Hematopoietic multipotent progenitor cell treated with erythropoietin and hydrocortisone succinate and interleukin-3 and kit ligand, for 4 days (in vitro differentiated cells): ENCODE measurements around the gene TOM1L2.

ENCODE experiments used
- DNase-seq: peaks from one replicate; pipeline ENCODE4 v3.0.0-alpha.2; 2015

Gene TOM1L2

DNA sequence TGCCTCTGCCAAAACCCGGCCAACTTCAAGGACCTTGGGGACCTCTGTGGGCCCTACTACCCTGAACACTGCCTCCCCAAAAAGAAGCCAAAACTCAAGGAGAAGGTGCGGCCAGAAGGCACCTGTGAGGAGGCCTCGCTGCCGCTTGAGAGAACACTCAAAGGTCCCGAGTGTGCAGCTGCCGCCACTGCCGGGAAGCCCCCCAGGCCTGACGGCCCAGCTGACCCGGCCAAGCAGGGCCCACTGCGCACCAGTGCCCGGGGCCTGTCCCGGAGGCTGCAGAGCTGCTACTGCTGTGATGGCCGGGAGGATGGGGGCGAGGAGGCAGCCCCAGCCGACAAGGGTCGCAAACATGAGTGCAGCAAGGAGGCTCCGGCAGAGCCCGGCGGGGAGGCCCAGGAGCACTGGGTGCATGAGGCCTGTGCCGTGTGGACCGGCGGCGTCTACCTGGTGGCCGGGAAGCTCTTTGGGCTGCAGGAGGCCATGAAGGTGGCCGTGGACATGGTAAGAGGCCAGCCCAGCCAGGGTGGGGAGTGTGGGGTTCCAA, 174.1 kb downstream of the TOM1L2 start:
- no peak for DNase-seq

DNA sequence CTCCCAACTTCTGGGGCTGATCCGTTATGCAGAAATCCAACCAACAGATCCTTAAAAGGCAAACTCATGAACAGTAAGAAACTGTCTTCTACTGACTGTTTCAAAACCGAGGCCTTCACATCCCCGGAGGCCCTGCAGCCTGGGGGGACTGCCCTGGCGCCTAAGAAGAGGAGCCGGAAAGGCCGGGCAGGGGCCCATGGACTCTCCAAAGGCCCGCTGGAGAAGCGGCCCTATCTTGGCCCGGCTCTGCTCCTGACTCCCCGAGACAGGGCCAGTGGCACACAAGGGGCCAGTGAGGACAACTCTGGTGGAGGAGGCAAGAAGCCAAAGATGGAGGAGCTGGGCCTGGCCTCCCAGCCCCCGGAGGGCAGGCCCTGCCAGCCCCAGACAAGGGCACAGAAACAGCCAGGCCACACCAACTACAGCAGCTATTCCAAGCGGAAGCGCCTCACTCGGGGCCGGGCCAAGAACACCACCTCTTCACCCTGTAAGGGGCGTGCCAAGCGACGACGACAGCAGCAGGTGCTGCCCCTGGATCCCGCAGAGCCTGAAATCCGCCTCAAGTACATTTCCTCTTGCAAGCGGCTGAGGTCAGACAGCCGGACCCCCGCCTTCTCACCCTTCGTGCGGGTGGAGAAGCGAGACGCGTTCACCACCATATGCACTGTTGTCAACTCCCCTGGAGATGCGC, 174.9 kb downstream of the TOM1L2 start:
- no peak for DNase-seq

DNA sequence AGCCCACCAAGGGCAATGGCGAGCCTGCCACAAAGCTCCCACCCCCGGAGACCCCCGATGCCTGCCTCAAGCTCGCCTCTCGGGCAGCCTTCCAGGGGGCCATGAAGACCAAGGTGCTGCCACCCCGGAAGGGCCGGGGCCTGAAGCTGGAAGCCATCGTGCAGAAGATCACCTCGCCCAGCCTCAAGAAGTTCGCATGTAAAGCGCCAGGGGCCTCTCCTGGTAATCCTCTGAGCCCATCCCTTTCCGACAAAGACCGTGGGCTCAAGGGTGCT, 175.5 kb downstream of the TOM1L2 start:
- no peak for DNase-seq

DNA sequence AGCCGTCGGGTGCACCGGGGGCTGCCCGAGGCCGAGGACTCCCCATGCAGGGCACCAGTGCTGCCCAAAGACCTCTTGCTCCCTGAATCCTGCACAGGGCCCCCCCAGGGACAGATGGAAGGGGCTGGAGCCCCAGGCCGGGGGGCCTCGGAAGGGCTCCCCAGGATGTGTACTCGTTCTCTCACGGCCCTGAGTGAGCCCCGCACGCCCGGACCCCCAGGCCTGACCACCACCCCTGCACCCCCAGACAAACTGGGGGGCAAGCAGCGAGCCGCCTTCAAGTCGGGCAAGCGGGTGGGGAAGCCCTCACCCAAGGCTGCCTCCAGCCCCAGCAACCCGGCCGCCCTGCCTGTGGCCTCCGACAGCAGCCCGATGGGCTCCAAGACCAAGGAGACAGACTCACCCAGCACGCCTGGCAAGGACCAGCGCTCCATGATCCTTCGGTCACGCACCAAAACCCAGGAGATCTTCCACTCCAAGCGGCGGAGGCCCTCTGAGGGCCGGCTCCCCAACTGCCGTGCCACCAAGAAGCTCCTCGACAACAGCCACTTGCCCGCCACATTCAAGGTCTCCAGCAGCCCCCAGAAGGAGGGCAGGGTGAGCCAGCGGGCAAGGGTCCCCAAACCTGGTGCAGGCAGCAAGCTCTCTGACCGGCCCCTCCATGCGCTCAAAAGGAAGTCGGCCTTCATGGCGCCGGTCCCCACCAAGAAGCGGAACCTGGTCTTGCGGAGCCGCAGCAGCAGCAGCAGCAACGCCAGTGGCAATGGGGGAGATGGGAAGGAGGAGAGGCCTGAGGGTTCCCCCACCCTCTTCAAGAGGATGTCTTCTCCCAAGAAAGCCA, 176.0 kb downstream of the TOM1L2 start:
- no peak for DNase-seq

DNA sequence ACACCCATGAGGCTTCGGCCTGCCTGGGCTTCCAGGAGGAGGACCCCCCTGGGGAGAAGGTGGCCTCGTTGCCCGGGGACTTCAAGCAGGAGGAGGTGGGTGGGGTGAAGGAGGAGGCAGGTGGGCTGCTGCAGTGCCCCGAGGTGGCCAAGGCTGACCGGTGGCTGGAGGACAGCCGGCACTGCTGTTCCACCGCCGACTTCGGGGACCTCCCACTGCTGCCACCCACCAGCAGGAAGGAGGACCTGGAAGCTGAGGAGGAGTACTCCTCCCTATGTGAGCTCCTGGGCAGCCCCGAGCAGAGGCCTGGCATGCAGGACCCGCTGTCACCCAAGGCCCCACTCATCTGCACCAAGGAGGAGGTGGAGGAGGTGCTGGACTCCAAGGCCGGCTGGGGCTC, 176.9 kb downstream of the TOM1L2 start:
- no peak for DNase-seq

DNA sequence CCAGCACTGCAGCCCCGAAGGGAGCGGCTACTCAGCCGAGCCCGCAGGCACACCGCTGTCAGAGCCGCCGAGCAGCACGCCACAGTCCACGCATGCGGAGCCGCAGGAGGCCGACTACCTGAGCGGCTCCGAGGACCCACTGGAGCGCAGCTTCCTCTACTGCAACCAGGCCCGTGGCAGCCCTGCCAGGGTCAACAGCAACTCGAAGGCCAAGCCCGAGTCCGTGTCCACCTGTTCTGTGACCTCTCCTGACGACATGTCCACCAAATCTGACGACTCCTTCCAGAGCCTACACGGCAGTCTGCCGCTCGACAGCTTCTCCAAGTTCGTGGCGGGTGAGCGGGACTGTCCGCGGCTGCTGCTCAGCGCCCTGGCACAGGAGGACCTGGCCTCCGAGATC, 177.8 kb downstream of the TOM1L2 start:
- no peak for DNase-seq
